ENCODE data around the gene ABLIM3.

GRCh38 chr5:149198148-149198547, 56.9 kb downstream of the ABLIM3 start:
- no peak for TF ChIP-seq CTCF (IDR thresholded peaks at IDR 0.05; ENCODE audit: insufficient read depth, low read length)
- TF ChIP-seq POLR2AphosphoS5 (IDR thresholded peaks at IDR 0.05; ENCODE audit: low read depth) = no peak
- no peak for TF ChIP-seq GABPA (IDR thresholded peaks at IDR 0.05; ENCODE audit: low read depth)
- no peak for TF ChIP-seq REST (IDR thresholded peaks at IDR 0.05; ENCODE audit: insufficient replicate concordance, low read depth)
- TF ChIP-seq SPI1 (IDR thresholded peaks at IDR 0.05; ENCODE audit: borderline replicate concordance, low read depth) = no peak
